ENCODE data around the gene APOA1. TPM values are rescaled to one million over a fixed set of nuclear protein-coding genes. Genes with fewer than 3 reads are reported as not detected.

Gene APOA1
- total and polyA plus RNA-seq, 2 of the 4 experiments (the other 2 are of a cell fraction) = 0.18 to 0.89 TPM

DNA sequence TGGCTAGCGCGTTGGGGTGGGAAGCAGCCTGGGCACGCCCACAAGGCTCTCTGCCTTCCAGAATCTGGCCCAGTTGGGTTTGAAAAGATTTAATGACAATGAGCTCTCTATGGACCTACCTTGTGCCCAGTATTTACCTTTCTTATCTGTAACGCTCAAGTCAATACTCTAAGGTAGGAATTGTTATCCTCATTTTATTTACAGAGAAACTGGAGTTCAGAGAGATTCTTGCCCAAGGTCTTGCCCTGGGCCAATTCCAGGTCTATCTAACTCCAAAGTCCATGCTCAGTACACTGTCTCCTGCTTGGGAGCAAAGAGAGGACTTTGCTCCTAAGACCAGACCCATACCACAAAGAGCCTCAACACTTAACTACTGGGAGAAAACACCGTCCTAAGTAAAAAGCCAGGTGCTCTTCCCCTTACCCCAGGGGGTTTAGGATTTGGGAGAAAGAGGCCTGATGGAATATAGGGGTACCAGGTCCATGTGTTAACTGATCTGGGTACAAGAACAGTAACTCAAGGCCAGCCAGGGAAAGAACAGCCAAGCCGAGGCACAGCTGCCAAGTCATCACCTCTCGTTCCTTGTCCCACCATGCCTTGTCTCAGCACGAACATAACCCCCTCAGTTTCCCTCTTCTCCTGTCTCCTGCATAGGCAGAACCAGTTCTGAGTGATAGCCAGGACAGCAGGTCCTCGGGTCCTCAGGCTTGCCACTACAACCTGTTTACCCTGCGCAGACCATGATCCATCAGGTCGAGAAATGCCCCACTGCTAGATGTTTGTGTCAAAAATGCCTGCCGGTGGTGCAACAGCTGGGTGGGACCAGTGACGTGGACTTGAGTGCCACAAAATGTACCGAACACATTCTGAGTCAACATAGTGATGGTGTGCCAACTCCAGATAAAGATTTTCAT, 28.9 kb downstream of the APOA1 start:
- ATAC-seq (ENCODE audit: low read depth) (0 out of 2 replicates have a peak, but pooled peaks have one; percentile 24), DNase-seq (peak; percentile 32)
- Histone ChIP-seq H2AK9ac (replicated peaks; ENCODE audit: low read depth, low read length, poor library complexity) (no peak overlapping the region), H3K36me3 (ENCODE audit: control insufficient read depth, insufficient read depth, low read length) (no peaks in the 10 kb centered on the region), H3K4me1 (ENCODE audit: control insufficient read depth, insufficient read depth, low read length) (no peaks in the 10 kb centered on the region), H3K9me1 (ENCODE audit: insufficient read depth, low read length) (no peaks in the 10 kb centered on the region), H4K20me1 (ENCODE audit: insufficient read depth, low read length) (no peaks in the 10 kb centered on the region), H2BK20ac (ENCODE audit: low read depth, low read length) (no peak overlapping the region), H2BK15ac (ENCODE audit: low read depth, low read length) (no peak overlapping the region), H3K23ac (ENCODE audit: low read depth, low read length) (no peak overlapping the region), H2AK5ac (ENCODE audit: low read depth, low read length) (no peak overlapping the region), H3K4me3 (ENCODE audit: insufficient read depth, low read depth, low read length) (no peak overlapping the region), H2AFZ (replicated peaks; ENCODE audit: low read length, poor library complexity) (no peak overlapping the region), H3K4ac (ENCODE audit: low read depth, low read length) (no peak overlapping the region), H3K27me3 (ENCODE audit: control insufficient read depth, insufficient read depth, low read length) (peaks cover 5% of the 10 kb centered on the region), H4K8ac (ENCODE audit: low read depth in 2 of 2, low read length in 2 of 2) (no peak overlapping the region), H3K79me1 (ENCODE audit: low read depth in 1 of 2, low read length in 2 of 2) (no peaks in the 10 kb centered on the region), H2BK120ac (ENCODE audit: low read depth, low read length) (no peak overlapping the region), H3K14ac (replicated peaks; ENCODE audit: low read depth, low read length) (no peak overlapping the region), H3K56ac (ENCODE audit: extremely low read depth, insufficient read depth, low read length) (no peak overlapping the region), H4K5ac (ENCODE audit: low read depth, low read length) (no peak overlapping the region), H3K18ac (ENCODE audit: low read depth, low read length) (no peak overlapping the region), H4K91ac (ENCODE audit: insufficient read depth, low read depth, low read length) (no peak overlapping the region), H3K4me2 (ENCODE audit: low read depth, low read length) (no peak overlapping the region), H3K9ac (ENCODE audit: low read depth, low read length) (no peak overlapping the region), H3K27ac (ENCODE audit: insufficient read depth, low read length) (no peak overlapping the region), H3K9me3 (ENCODE audit: control insufficient read depth, insufficient read depth, low read length) (peaks cover 3% of the 10 kb centered on the region), H2BK5ac (ENCODE audit: low read depth, low read length, poor library complexity, severe bottlenecking) (no peak overlapping the region)
- in situ Hi-C loops (cut with MboI; ENCODE audit: low sequenced_read_pairs) (no loop called here), intact Hi-C loops (cut with micrococcal nuclease) (loop anchor here (1.0 kb wide), 1 partner anchor 12 kb away; no protein-coding TSS in a partner anchor), dilution Hi-C loops (cut with HindIII; ENCODE audit: low sequenced_read_pairs, unreplicated experiment) (no loop called here)
- no TSS peak for BruUV-seq (replicated peaks)
- ChIA-PET CTCF (interaction anchor here (0.6 kb wide), 1 partner anchor 170 kb away, joined by 3 read pairs; no protein-coding TSS in a partner anchor), POLR2A (ENCODE audit: unreplicated experiment) (no interaction called here)
- TF ChIP-seq SMC3 (IDR thresholded peaks at IDR 0.05; ENCODE audit: low read depth, low read length) (no peak), CEBPB (IDR thresholded peaks at IDR 0.05; ENCODE audit: low read depth, low read length) (peak; percentile 75)
- TF ChIP-seq, protein P1, sequence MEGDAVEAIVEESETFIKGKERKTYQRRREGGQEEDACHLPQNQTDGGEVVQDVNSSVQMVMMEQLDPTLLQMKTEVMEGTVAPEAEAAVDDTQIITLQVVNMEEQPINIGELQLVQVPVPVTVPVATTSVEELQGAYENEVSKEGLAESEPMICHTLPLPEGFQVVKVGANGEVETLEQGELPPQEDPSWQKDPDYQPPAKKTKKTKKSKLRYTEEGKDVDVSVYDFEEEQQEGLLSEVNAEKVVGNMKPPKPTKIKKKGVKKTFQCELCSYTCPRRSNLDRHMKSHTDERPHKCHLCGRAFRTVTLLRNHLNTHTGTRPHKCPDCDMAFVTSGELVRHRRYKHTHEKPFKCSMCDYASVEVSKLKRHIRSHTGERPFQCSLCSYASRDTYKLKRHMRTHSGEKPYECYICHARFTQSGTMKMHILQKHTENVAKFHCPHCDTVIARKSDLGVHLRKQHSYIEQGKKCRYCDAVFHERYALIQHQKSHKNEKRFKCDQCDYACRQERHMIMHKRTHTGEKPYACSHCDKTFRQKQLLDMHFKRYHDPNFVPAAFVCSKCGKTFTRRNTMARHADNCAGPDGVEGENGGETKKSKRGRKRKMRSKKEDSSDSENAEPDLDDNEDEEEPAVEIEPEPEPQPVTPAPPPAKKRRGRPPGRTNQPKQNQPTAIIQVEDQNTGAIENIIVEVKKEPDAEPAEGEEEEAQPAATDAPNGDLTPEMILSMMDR (conservative IDR thresholded peaks at IDR 0.05; ENCODE audit: low read depth, low read length) = no peak
- WGBS, 2 experiments (ENCODE audit: extremely low coverage in 2 of 2, insufficient read length in 1 of 2) = 48% methylated on average over 5 of the region's 14 CpGs; no CpG with 5 or more reads in 1 of the 2 experiments

All from IMR-90 (cell line).